PC-9 (cell line): ENCODE measurements around the gene SLC8A2. TPM values are rescaled to one million over a fixed set of nuclear protein-coding genes. Genes with fewer than 3 reads are reported as not detected.
A peak's percentile ranks its signal among the peaks of the same experiment; 100 is the strongest.

ENCODE experiments used
- BruUV-seq: library from RNA; stranded (reverse); fragments of 400-500 nt; replicated peaks from 2 replicates; lab custom pipeline; 2021; lab: Mats Ljungman, UMichigan
- CTCF ChIA-PET: fragments of 300-600 bp; sonication (Branson Sonifier 250); formaldehyde crosslinking; loops from one replicate; lab custom pipeline; 2022; ENCODE audit warnings: antibody characterized with exemption; lab: Charles Lee
- POLR2A ChIA-PET: fragments of 300-600 bp; sonication (Branson Sonifier 250); formaldehyde crosslinking; loops from one replicate; lab custom pipeline; 2022; ENCODE audit warnings: antibody characterized with exemption; ENCODE audit not compliant: unreplicated experiment; lab: Charles Lee
- DNase-seq, 2 experiments: peaks; one replicate each; pipeline versions ENCODE4 v3.0.0 to v3.0.0-alpha.2; 2015 to 2022; ENCODE audit warnings: mixed read lengths in 1 of 2
- H2AFZ ChIP-seq: fragments of 200-600 bp; sonication (generic); 2 replicates; pipeline ENCODE4 v1.8.1; 2017; ENCODE audit warnings: antibody characterized with exemption
- H3F3A ChIP-seq: fragments of 200-600 bp; sonication (generic); 2 replicates; pipeline ENCODE4 v1.8.1; 2017; ENCODE audit warnings: antibody characterized with exemption, mild to moderate bottlenecking, low read depth; ENCODE audit not compliant: insufficient read depth
- H3K27ac ChIP-seq: fragments of 200-600 bp; sonication (generic); 2 replicates; pipeline ENCODE4 v1.6.1; 2016; ENCODE audit warnings: mixed run types
- H3K27me3 ChIP-seq: fragments of 200-600 bp; sonication (generic); 2 replicates; pipeline ENCODE4 v1.6.1; 2016; ENCODE audit warnings: low read depth, mixed run types; ENCODE audit not compliant: insufficient read depth
- H3K36me3 ChIP-seq: fragments of 200-600 bp; sonication (generic); 2 replicates; pipeline ENCODE4 v1.6.1; 2016; ENCODE audit warnings: low read depth, mixed run types
- H3K4me1 ChIP-seq: fragments of 200-600 bp; sonication (generic); replicated peaks from 2 replicates; pipeline ENCODE4 v1.6.1; 2016; ENCODE audit warnings: mixed run types; ENCODE audit not compliant: insufficient read depth
- H3K4me2 ChIP-seq: fragments of 200-600 bp; sonication (generic); 2 replicates; pipeline ENCODE4 v1.6.1; 2017; ENCODE audit warnings: mixed run types
- H3K4me3 ChIP-seq: fragments of 200-600 bp; sonication (generic); 2 replicates; pipeline ENCODE4 v1.6.1; 2016; ENCODE audit warnings: mixed run types
- H3K79me2 ChIP-seq: fragments of 200-600 bp; sonication (generic); 2 replicates; pipeline ENCODE4 v1.6.1; 2017; ENCODE audit warnings: low read depth, mixed run types
- H3K9me2 ChIP-seq: fragments of 200-600 bp; sonication (generic); 2 replicates; pipeline ENCODE4 v1.8.1; 2017; ENCODE audit warnings: mild to moderate bottlenecking; ENCODE audit not compliant: insufficient read depth
- H3K9me3 ChIP-seq: fragments of 200-600 bp; sonication (generic); 2 replicates; pipeline ENCODE4 v1.8.1; 2016; ENCODE audit warnings: low read depth; ENCODE audit not compliant: insufficient read depth
- H4K20me1 ChIP-seq: fragments of 200-600 bp; sonication (generic); 2 replicates; pipeline ENCODE4 v1.8.1; 2017; ENCODE audit not compliant: insufficient read depth
- CTCF ChIP-seq: fragments of 200-600 bp; sonication (generic); conservative IDR thresholded peaks from 2 replicates; pipeline ENCODE4 v1.6.1; 2017; ENCODE audit warnings: mixed run types, antibody characterized with exemption, mild to moderate bottlenecking, moderate library complexity
- EZH2 ChIP-seq: fragments of 200-600 bp; sonication (generic); IDR thresholded peaks from 2 replicates; pipeline ENCODE4 v1.8.0; 2017; ENCODE audit warnings: antibody characterized with exemption, low read depth
- intact Hi-C: fragments of 100-400 bp; cut with micrococcal nuclease; formaldehyde crosslinking; loops from one replicate; pipeline ENCODE4 v1.10.0; 2022; ENCODE audit not compliant: unreplicated experiment
- total RNA-seq: library from RNA; stranded (reverse); gene quantifications from 2 replicates; pipeline ENCODE4 v1.2.3, GENCODE V29; 2021

SLC8A2 gene
- total RNA-seq, 1 experiment from 2014 or later, result not detected

GRCh38 chr19:47512183-47512947 is 40.7 kb upstream of the SLC8A2 start:
- no TSS peak for BruUV-seq
- intact Hi-C loops, result loop anchor here (10.0 kb wide), 1 partner anchor 358 kb away; no protein-coding TSS in a partner anchor
- Histone ChIP-seq H3K4me2 (peak overlapping the region; percentile 99; the same call in 1 of the 2 replicates), H2AFZ (no peak overlapping the region), H4K20me1 (peaks cover 10% of the 10 kb centered on the region), H3K79me2 (peaks cover 63% of the 10 kb centered on the region), H3K27me3 (no peaks in the 10 kb centered on the region), H3K4me1 (peaks cover 14% of the 10 kb centered on the region), H3K4me3 (no peak overlapping the region; the same call in 1 of the 2 replicates), H3K9me2 (no peaks in the 10 kb centered on the region), H3K27ac (no peak overlapping the region), H3K36me3 (no peaks in the 10 kb centered on the region), H3F3A (no peaks in the 10 kb centered on the region), H3K9me3 (no peaks in the 10 kb centered on the region)
- no peak for DNase-seq
- CTCF ChIA-PET, result interaction anchor here (0.6 kb wide), 1 partner anchor 216 kb away, joined by 3 read pairs; no protein-coding TSS in a partner anchor
- POLR2A ChIA-PET, result interaction anchor here (0.8 kb wide), 1 partner anchor 376 kb away, joined by 5 read pairs; no protein-coding TSS in a partner anchor
- TF ChIP-seq EZH2, result no peak
- no peak for TF ChIP-seq CTCF

GRCh38 chr19:47511681-47512080 is 40.0 kb upstream of the SLC8A2 start:
- no peak overlapping the region for H3K4me2 ChIP-seq
- H4K20me1 ChIP-seq, result peaks cover 10% of the 10 kb centered on the region
- intact Hi-C loops, result loop anchor here (10.0 kb wide), 1 partner anchor 357 kb away; no protein-coding TSS in a partner anchor

DNA sequence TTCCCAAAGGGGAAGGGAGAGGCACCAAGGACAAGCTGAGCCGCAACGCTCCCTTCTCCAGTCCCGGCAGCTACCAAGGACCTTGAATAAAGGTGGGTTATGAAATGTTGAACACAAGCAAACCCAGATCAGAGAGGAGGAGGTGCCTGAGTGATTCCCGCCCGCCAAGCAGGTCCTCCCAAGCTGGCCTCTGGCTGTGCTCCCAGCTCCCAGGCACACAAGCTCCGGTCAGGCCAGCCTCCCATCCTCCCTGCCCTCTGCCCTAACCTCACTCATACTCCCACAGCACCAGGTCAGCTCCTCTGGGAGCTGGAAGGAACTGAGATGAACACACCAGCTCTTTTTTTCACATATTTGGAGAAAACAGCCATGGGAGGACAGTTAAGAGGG is 39.4 kb upstream of the SLC8A2 start:
- Histone ChIP-seq H3K4me1 (peaks cover 14% of the 10 kb centered on the region), H2AFZ (no peak overlapping the region), H3K9me2 (no peaks in the 10 kb centered on the region), H3K27me3 (no peaks in the 10 kb centered on the region), H3K36me3 (no peaks in the 10 kb centered on the region), H3K4me3 (no peak overlapping the region), H3K27ac (no peak overlapping the region), H3K4me2 (no peak overlapping the region), H4K20me1 (peaks cover 10% of the 10 kb centered on the region), H3F3A (no peaks in the 10 kb centered on the region), H3K79me2 (peaks cover 63% of the 10 kb centered on the region), H3K9me3 (no peaks in the 10 kb centered on the region)
- intact Hi-C loops, result loop anchor here (10.0 kb wide), 1 partner anchor 356 kb away; no protein-coding TSS in a partner anchor
- POLR2A ChIA-PET, result no interaction called here
- DNase-seq, result no peak
- BruUV-seq, result no TSS peak
- CTCF ChIA-PET, result no interaction called here
- TF ChIP-seq EZH2 (no peak), CTCF (no peak)

More at GRCh38 chr19:47511681-47512080, 40.0 kb upstream of the SLC8A2 start:
- Histone ChIP-seq H3K9me2 (no peaks in the 10 kb centered on the region), H3K4me1 (peaks cover 14% of the 10 kb centered on the region), H3F3A (no peaks in the 10 kb centered on the region), H3K4me3 (no peak overlapping the region), H3K36me3 (no peaks in the 10 kb centered on the region), H3K9me3 (no peaks in the 10 kb centered on the region), H2AFZ (no peak overlapping the region), H3K27me3 (no peaks in the 10 kb centered on the region), H3K79me2 (peaks cover 63% of the 10 kb centered on the region), H3K27ac (no peak overlapping the region)
- no TSS peak for BruUV-seq
- no peak for DNase-seq
- ChIA-PET CTCF (no interaction called here), POLR2A (no interaction called here)
- no peak for TF ChIP-seq CTCF
